NCI-H2227 treated with DMSO at 0.1 percent for 48 hours (cell line): ENCODE measurements around the gene FNIP1.
"Not testable (repeated sequence)": the region's sequence is repeated elsewhere in the genome, so short reads cannot be mapped to it uniquely, and the experiment has no call there.

Experiments used
- DNase-seq: peaks from one replicate; lab custom pipeline; 2025; lab: John Stamatoyannopoulos, UW

Gene FNIP1

DNA sequence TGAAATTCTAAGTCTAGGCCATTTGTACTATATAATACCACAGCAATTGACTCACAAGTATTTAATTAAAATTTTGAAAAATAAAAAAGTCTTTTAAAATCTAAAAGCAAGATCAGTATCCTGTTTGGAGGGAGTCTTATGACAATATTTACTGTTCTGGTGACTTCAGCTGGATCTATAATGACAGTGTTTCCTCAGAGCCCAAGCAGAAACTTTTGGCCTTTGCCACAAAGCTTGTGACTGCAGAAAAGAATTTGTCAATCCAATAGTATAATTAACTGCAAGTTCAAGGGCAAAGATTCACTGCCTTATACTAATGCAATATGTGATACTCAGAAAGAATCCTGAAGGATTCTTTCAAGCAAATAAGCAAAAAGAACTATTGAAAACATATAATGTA lies 112.2 kb downstream of the FNIP1 start:
- no peak for DNase-seq

GRCh38 chr5:131684051-131684450 lies 112.8 kb downstream of the FNIP1 start:
- no peak for DNase-seq

- DNase-seq = no peak
These were observed 114.0 kb downstream of the FNIP1 start for GRCh38 chr5:131682826-131683225.

GRCh38 chr5:131682175-131682574 lies 114.6 kb downstream of the FNIP1 start:
- DNase-seq = no peak

- DNase-seq = no peak
These were observed 116.9 kb downstream of the FNIP1 start for GRCh38 chr5:131679911-131680310.

DNA sequence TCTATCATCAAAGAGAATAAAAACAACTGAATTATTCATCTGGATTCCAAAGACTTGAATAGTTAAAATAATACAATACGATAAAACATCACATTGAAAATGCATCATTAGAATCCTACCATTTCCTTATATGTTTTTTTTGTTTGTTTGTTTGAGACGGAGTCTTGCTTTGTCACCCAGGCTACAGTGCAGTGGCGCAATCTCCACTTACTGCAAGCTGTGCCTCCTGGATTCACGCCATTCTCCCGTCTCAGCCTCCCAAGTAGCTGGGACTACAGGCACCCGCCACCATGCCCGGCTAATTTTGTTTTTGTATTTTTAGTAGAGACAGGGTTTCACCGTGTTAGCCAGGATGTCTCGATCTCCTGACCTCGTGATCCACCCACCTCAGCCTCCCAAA lies 118.5 kb downstream of the FNIP1 start:
- DNase-seq = not testable (repeated sequence)

DNA sequence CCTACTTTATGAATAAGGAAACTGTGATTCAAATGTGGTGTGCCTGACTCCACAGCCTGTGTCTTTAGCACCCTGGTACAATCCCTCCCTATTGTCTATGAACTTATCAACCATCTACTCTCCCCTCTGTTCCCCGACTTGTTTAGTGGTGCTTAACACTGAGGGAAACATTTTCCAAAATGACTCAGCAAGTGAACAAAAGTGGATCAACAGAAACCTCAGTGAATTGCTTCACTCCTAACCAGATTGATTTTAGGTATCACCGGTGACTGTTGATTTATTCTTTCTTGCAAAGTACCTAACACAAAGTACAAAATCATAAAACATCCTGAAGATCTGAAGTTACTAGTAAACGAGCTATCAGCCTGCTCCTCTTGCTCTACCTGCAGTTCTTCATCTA lies 119.7 kb downstream of the FNIP1 start:
- no peak for DNase-seq

GRCh38 chr5:131672776-131673175 lies 124.0 kb downstream of the FNIP1 start:
- DNase-seq = no peak

DNA sequence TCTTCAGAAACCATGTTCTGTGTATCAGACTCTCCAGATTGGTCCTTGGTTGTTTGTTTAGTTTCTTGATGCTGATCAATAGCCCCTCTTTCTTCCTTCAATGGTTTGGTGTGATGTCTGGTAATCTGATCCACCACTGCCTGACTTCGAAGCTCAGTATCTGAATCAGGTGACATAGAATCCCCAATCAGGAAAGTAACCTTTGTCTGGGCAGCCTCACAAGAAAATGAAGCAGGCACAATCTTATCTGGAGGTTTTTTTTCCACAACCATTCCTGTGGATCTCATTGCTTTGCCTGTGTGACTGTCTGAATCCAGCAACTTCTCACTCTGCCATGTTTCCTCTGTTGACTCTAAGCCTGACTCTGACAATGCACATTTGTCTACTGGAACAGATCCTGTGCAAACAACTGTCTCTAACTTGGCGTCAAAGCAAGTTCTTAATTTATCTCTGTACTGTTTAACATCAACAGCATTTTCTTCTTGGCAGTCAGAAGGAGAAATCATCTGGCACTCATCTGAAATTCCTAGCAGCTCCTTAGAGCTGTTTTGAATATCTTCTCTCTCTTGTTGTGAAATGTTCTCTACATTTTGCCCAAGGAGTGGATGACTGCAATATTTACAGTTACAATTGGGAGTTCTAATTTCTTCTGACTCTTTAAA lies 124.7 kb downstream of the FNIP1 start:
- no peak for DNase-seq

DNA sequence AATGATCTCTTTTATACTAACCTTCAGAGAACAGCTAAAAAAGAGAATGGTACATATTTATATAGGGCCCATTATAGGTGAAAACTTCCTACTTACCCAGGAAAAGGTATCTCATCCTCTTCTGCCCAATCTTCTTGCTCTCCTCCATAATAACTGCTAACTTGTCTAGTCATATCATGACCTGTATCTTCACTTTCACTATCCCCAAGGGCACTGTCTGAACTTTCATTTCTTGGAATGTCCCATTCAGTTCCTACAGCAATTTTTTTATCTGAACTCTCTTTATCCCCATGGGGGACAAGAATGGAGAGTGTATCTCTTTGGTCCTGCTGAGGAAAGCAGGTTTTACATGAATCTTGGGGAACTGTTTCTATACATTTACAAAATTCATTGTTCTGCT lies 125.4 kb downstream of the FNIP1 start:
- no peak for DNase-seq

DNA sequence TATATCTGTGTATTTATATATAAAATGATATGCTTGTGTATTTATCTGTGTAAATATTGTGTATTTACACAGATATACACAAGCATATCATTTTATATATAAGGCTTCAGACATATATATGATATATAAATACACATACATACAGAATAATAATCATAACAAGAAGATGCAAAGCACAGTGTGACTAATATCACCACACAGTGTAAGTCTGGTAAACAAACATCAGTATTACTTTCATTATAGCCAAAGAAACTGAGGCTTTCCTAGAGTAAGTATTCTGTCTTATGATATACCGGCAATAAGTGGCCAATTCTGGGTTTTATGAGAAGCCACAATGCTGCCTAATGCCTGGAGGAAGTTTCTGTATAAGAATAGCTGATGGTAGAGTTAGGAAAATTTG lies 131.9 kb downstream of the FNIP1 start:
- no peak for DNase-seq

DNA sequence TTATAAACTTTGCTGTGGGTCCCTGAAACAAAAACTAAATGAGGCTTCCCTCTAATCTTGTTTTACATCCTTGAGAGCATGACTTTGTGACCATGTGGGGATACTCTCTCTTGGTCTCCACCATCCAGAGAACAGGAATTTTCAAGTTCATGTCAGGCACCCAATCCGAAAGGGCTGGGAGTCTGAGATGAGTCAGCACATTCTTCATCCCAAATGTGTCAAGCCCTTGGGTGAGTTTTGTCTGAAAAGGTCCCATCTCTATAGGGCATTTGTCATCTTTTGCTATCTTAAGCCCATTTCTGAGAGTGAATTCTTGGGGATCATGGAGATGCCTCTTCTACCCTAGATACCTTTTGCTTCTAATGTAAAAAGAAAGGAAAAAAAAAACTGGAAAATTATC lies 134.9 kb downstream of the FNIP1 start:
- no peak for DNase-seq

DNA sequence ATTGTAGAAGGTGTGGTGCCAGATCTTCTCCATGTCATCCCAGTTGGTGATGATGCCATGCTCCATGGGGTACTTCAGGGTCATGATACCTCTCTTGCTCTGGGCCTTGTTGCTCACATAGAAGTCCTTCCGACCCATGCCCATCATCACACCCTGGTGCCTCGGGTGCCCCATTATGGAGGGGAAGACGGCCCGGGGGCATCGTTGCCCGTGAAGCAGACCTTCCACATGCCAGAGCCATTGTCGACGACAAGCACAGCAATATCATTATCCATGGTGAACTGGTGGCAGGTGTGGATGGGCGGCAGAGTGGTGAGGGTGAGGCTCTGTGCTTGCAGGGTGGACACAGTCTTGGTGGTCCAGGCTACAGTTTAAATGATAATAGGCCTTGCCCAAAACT lies 137.0 kb downstream of the FNIP1 start:
- DNase-seq = no peak

DNA sequence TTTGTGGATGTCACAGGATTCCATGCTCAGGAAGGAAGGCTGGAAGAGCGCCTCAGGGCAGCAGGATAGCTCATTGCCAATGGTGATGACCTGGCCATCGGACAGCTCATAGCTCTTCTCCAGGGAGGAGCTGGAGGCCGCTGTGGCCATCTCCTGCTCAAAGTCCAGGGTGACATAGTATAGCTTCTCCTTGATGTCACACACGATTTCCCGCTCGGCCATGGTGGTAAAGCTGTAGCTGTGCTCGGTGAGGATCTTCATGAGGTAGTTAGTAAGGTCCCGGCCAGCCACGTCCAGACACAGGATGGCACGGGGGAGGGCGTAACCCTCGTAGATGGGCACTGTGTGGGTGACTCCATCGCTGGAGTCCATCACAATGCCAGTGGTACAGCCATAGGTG lies 137.5 kb downstream of the FNIP1 start:
- DNase-seq = no peak

DNA sequence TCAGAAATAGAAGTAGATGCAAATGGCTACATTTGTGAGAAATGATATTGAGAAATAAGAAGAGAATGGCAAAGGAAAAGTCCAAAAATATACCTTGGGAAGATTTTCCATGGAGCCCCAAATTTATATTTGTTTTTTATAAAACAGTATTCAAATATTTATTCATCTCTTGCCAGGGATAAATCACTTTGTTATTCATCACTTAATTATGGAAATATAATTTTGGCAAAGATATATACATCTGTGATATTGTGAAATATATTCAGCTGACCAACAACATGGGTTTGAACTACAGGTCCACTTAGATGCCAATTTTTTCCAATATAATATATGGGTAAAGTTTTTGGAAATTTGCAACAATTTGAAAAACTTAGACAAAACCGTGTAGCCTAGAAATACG lies 142.0 kb downstream of the FNIP1 start:
- no peak for DNase-seq

DNA sequence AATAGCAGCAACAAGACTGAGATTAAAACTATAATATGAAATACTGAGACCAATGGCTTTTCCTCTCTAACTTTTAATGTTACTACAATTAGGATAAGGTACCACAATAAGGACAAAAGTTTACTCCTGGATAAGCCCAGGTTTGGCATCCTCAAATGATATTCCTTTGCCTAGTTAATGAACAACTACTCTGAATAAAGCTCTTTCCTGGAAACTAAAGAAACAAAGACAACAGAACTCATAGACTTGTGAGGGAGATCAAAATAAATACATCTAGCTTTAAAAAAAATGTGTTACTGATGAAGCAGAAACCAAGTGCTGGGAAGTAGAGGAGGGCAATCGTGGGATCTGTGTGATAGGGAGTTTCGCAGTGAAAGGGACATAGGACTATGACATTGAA lies 142.5 kb downstream of the FNIP1 start:
- no peak for DNase-seq

GRCh38 chr5:131649161-131649560 lies 147.7 kb downstream of the FNIP1 start:
- DNase-seq = no peak

- DNase-seq = no peak
These were observed 149.6 kb downstream of the FNIP1 start for GRCh38 chr5:131647048-131647769.

- no peak for DNase-seq
These were observed 152.0 kb downstream of the FNIP1 start for GRCh38 chr5:131644822-131645221.

GRCh38 chr5:131644370-131644769 lies 152.4 kb downstream of the FNIP1 start:
- DNase-seq = no peak

GRCh38 chr5:131641494-131641893 lies 155.3 kb downstream of the FNIP1 start:
- no peak for DNase-seq

GRCh38 chr5:131640043-131640856 lies 156.6 kb downstream of the FNIP1 start:
- DNase-seq = no peak

GRCh38 chr5:131639148-131639547 lies 157.7 kb downstream of the FNIP1 start:
- DNase-seq = no peak
